Measurements from ENCODE around the gene GALNT9.

- TF ChIP-seq, protein P1, sequence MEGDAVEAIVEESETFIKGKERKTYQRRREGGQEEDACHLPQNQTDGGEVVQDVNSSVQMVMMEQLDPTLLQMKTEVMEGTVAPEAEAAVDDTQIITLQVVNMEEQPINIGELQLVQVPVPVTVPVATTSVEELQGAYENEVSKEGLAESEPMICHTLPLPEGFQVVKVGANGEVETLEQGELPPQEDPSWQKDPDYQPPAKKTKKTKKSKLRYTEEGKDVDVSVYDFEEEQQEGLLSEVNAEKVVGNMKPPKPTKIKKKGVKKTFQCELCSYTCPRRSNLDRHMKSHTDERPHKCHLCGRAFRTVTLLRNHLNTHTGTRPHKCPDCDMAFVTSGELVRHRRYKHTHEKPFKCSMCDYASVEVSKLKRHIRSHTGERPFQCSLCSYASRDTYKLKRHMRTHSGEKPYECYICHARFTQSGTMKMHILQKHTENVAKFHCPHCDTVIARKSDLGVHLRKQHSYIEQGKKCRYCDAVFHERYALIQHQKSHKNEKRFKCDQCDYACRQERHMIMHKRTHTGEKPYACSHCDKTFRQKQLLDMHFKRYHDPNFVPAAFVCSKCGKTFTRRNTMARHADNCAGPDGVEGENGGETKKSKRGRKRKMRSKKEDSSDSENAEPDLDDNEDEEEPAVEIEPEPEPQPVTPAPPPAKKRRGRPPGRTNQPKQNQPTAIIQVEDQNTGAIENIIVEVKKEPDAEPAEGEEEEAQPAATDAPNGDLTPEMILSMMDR (IDR thresholded peaks at IDR 0.05) = no peak
- no peak for TF ChIP-seq ZFX (IDR thresholded peaks at IDR 0.05; ENCODE audit: borderline replicate concordance)
Measured at GRCh38 chr12:132224484-132224883, 104.9 kb downstream of the GALNT9 start.

All from 22Rv1 (cell line).